Muscle of leg (tissue), 11 donors: ENCODE measurements around the gene TRANK1. TPM values are rescaled to one million over a fixed set of nuclear protein-coding genes. Genes with fewer than 3 reads are reported as not detected.
"Not testable (repeated sequence)": the region's sequence is repeated elsewhere in the genome, so short reads cannot be mapped to it uniquely, and the experiment has no call there.

Source experiments
- DNase-seq: peaks from one replicate; pipeline ENCODE4 v3.0.0; 2013
- H3K27ac ChIP-seq: one replicate; pipeline ENCODE4 v1.5.1; 2013; ENCODE audit warnings: mild to moderate bottlenecking, low read length, control low read depth
- H3K27me3 ChIP-seq: one replicate; pipeline ENCODE4 v1.6.1; 2013; ENCODE audit warnings: low read length; ENCODE audit not compliant: control insufficient read depth, insufficient read depth
- H3K36me3 ChIP-seq: one replicate; pipeline ENCODE4 v1.6.1; 2013; ENCODE audit warnings: low read length; ENCODE audit not compliant: control insufficient read depth, insufficient read depth
- H3K4me1 ChIP-seq: one replicate; pipeline ENCODE4 v1.6.1; 2013; ENCODE audit warnings: low read length; ENCODE audit not compliant: control insufficient read depth, insufficient read depth
- H3K4me3 ChIP-seq: one replicate; pipeline ENCODE4 v1.5.1; 2013; ENCODE audit warnings: low read length, control low read depth
- H3K9me3 ChIP-seq: replicated peaks from 2 replicates; pipeline ENCODE4 v1.6.1; 2013; ENCODE audit warnings: low read depth, low read length; ENCODE audit not compliant: control insufficient read depth
- WGBS: methylation state at CpG from one replicate; pipeline ENCODE4 v1.1.5; 2013; ENCODE audit warnings: missing lambda C conversion rate; ENCODE audit not compliant: insufficient coverage; 5-methylcytosine and 5-hydroxymethylcytosine counted together
- polyA plus RNA-seq, 8 donors: library from polyadenylated mRNA; unstranded; fragments of 120-200 nt; gene quantifications; one replicate each; pipeline versions ENCODE4 v1.2.1 to v1.2.3, GENCODE V29; 2013; ENCODE audit warnings: inconsistent platforms in 1 of 8, low replicate concordance in 1 of 8; ENCODE audit not compliant: insufficient read length in 8 of 8, insufficient read depth in 1 of 8
- total RNA-seq: library from RNA; stranded (reverse); fragments of 120-200 nt; gene quantifications from one replicate; pipeline ENCODE4 v1.2.4, GENCODE V29; 2013

Gene TRANK1
- total and polyA plus RNA-seq, 9 donors = 3.7 to 6.2 (median 4.5) TPM

GRCh38 chr3:36973139-36973538 is 28.3 kb upstream of the TRANK1 start:
- peaks cover 2% of the 10 kb centered on the region for H3K4me1 ChIP-seq
- H3K9me3 ChIP-seq = no peaks in the 10 kb centered on the region
- H3K27me3 ChIP-seq = no peaks in the 10 kb centered on the region
- H3K4me3 ChIP-seq = no peak overlapping the region
- WGBS = no CpG with 5 or more reads among the region's 1 CpG
- DNase-seq = no peak
- H3K27ac ChIP-seq = no peak overlapping the region
- H3K36me3 ChIP-seq = no peaks in the 10 kb centered on the region

- H3K9me3 ChIP-seq = no peaks in the 10 kb centered on the region
- no CpG with 5 or more reads among the region's 2 CpGs for WGBS
- H3K4me3 ChIP-seq = no peak overlapping the region
- no peak for DNase-seq
- H3K36me3 ChIP-seq = no peaks in the 10 kb centered on the region
- H3K4me1 ChIP-seq = peaks cover 2% of the 10 kb centered on the region
- H3K27ac ChIP-seq = no peak overlapping the region
- H3K27me3 ChIP-seq = no peaks in the 10 kb centered on the region
These were observed 27.3 kb upstream of the TRANK1 start for GRCh38 chr3:36972163-36972562.

GRCh38 chr3:36969540-36970432 is 24.9 kb upstream of the TRANK1 start:
- Histone ChIP-seq H3K4me1 (peaks cover 2% of the 10 kb centered on the region), H3K27me3 (no peaks in the 10 kb centered on the region), H3K27ac (no peak overlapping the region), H3K4me3 (no peak overlapping the region), H3K9me3 (no peaks in the 10 kb centered on the region), H3K36me3 (no peaks in the 10 kb centered on the region)
- DNase-seq = peak; percentile 34
- 31% methylated on average over 2 of the region's 4 CpGs for WGBS

GRCh38 chr3:36969085-36969484 is 24.2 kb upstream of the TRANK1 start:
- no peaks in the 10 kb centered on the region for H3K27me3 ChIP-seq
- H3K9me3 ChIP-seq = no peaks in the 10 kb centered on the region
- H3K27ac ChIP-seq = no peak overlapping the region
- H3K36me3 ChIP-seq = no peaks in the 10 kb centered on the region
- DNase-seq = no peak
- 100% methylated on average over 2 of the region's 4 CpGs for WGBS
- H3K4me1 ChIP-seq = peaks cover 2% of the 10 kb centered on the region
- no peak overlapping the region for H3K4me3 ChIP-seq

- H3K9me3 ChIP-seq = no peaks in the 10 kb centered on the region
- H3K4me1 ChIP-seq = peaks cover 2% of the 10 kb centered on the region
- H3K27ac ChIP-seq = no peak overlapping the region
- WGBS = 44% methylated on average over 1 of the region's 3 CpGs
- no peaks in the 10 kb centered on the region for H3K27me3 ChIP-seq
- no peak for DNase-seq
- no peak overlapping the region for H3K4me3 ChIP-seq
- no peaks in the 10 kb centered on the region for H3K36me3 ChIP-seq
These were observed 20.6 kb upstream of the TRANK1 start for GRCh38 chr3:36965440-36965839.

- Histone ChIP-seq H3K9me3 (no peaks in the 10 kb centered on the region), H3K27ac (no peak overlapping the region), H3K36me3 (no peaks in the 10 kb centered on the region), H3K4me1 (peaks cover under 1% of the 10 kb centered on the region), H3K4me3 (no peak overlapping the region), H3K27me3 (no peaks in the 10 kb centered on the region)
- DNase-seq = no peak
These were observed 20.0 kb upstream of the TRANK1 start for GRCh38 chr3:36964817-36965216.

GRCh38 chr3:36964331-36964730 is 19.5 kb upstream of the TRANK1 start:
- no peaks in the 10 kb centered on the region for H3K9me3 ChIP-seq
- WGBS = no CpG with 5 or more reads among the region's 1 CpG
- H3K27me3 ChIP-seq = no peaks in the 10 kb centered on the region
- H3K27ac ChIP-seq = no peak overlapping the region
- no peaks in the 10 kb centered on the region for H3K4me1 ChIP-seq
- no peaks in the 10 kb centered on the region for H3K36me3 ChIP-seq
- H3K4me3 ChIP-seq = no peak overlapping the region
- no peak for DNase-seq

- H3K27ac ChIP-seq, H3K4me3 ChIP-seq, DNase-seq, H3K27me3 ChIP-seq, H3K9me3 ChIP-seq, H3K36me3 ChIP-seq, H3K4me1 ChIP-seq: not testable (repeated sequence)
- WGBS = no CpG with 5 or more reads among the region's 7 CpGs
These were observed 18.2 kb upstream of the TRANK1 start for GRCh38 chr3:36963008-36963407.

- H3K4me3 ChIP-seq = no peak overlapping the region
- no peak for DNase-seq
- no peak overlapping the region for H3K27ac ChIP-seq
- H3K36me3 ChIP-seq = no peaks in the 10 kb centered on the region
- no peaks in the 10 kb centered on the region for H3K4me1 ChIP-seq
- H3K27me3 ChIP-seq = no peaks in the 10 kb centered on the region
- no peaks in the 10 kb centered on the region for H3K9me3 ChIP-seq
- no CpG with 5 or more reads among the region's 4 CpGs for WGBS
These were observed 15.6 kb upstream of the TRANK1 start for GRCh38 chr3:36960502-36960901.

- no peak for DNase-seq
- WGBS = no CpG with 5 or more reads among the region's 2 CpGs
These were observed 15.0 kb upstream of the TRANK1 start for GRCh38 chr3:36959821-36960220.

More at GRCh38 chr3:36959821-36960220, 15.0 kb upstream of the TRANK1 start:
- H3K27ac ChIP-seq = no peak overlapping the region
- no peaks in the 10 kb centered on the region for H3K27me3 ChIP-seq
- H3K36me3 ChIP-seq = no peaks in the 10 kb centered on the region
- H3K4me1 ChIP-seq = no peaks in the 10 kb centered on the region
- no peak overlapping the region for H3K4me3 ChIP-seq
- no peaks in the 10 kb centered on the region for H3K9me3 ChIP-seq
